Left colon (tissue), 2 donors: ENCODE measurements around the gene RAPGEF3. TPM values are rescaled to one million over a fixed set of nuclear protein-coding genes. Genes with fewer than 3 reads are reported as not detected.

Experiments used
- ATAC-seq: fragments of 200-7000 bp; cut with Tn5 transposase; one replicate; pipeline ENCODE4 v1.9.1; 2020; ENCODE audit warnings: mild to moderate bottlenecking, moderate library complexity
- DNase-seq, 2 donors: peaks; one replicate each; pipeline ENCODE4 v3.0.0-alpha.2; 2020
- intact Hi-C, 2 donors: fragments of 100-400 bp; cut with DNase I in 1 of 2; cut with micrococcal nuclease in 1 of 2; formaldehyde crosslinking; loops; one replicate each; pipeline versions ENCODE4 v1.11.2 to v1.14.0; 2022; cut with DNase I, micrococcal nuclease
- total RNA-seq, 2 donors: library from RNA; stranded (reverse); fragmentation: NEBNext Ultra II Directional; extraction: Animal tissue kit (Norgen Biotek cat#: 25700); gene quantifications; one replicate each; pipeline ENCODE4 v1.2.1, GENCODE V29; 2021
- donor health status: DM: no; HTN: no; CAD: no.
- donor health status: DM: yes; HTN: yes; CAD: no.

The RAPGEF3 gene
- total RNA-seq, 2 donors from 2014 or later, result 8.5 to 9.7 TPM

- intact Hi-C loops, result loop anchor here (5.0 to 10.0 kb wide), 3 partner anchors 51 to 121 kb away; no protein-coding TSS in a partner anchor
- ATAC-seq (no peak), DNase-seq (no peak)
Observed at GRCh38 chr12:47715877-47716548, 42.7 kb downstream of the RAPGEF3 start.

GRCh38 chr12:47715393-47715876, 43.2 kb downstream of the RAPGEF3 start:
- ATAC-seq (peak; percentile 60), DNase-seq (peak; percentile 70 to 83)
- intact Hi-C loops, result loop anchor here (5.0 to 10.0 kb wide), 3 partner anchors 52 to 122 kb away; no protein-coding TSS in a partner anchor

- intact Hi-C loops, result loop anchor here (5.0 to 10.0 kb wide), 3 partner anchors 52 to 122 kb away; no protein-coding TSS in a partner anchor
- DNase-seq (no peak), ATAC-seq (no peak)
Observed at GRCh38 chr12:47714826-47715386, 43.8 kb downstream of the RAPGEF3 start.

- intact Hi-C loops, result loop anchor here in 1 of 2 donors (10.0 kb wide), 1 partner anchor 123 kb away; no protein-coding TSS in a partner anchor
- ATAC-seq, result no peak
Observed at GRCh38 chr12:47712171-47712570, 46.5 kb downstream of the RAPGEF3 start.

GRCh38 chr12:47711448-47711847, 47.2 kb downstream of the RAPGEF3 start:
- DNase-seq, result no peak
- ATAC-seq, result no peak
- intact Hi-C loops, result loop anchor here in 1 of 2 donors (10.0 kb wide), 1 partner anchor 123 kb away; no protein-coding TSS in a partner anchor

More at GRCh38 chr12:47712171-47712570, 46.5 kb downstream of the RAPGEF3 start:
- DNase-seq, result no peak

- DNase-seq (no peak), ATAC-seq (no peak)
- intact Hi-C loops, result loop anchor here in 1 of 2 donors (10.0 kb wide), 1 partner anchor 125 kb away; no protein-coding TSS in a partner anchor
Observed at GRCh38 chr12:47710278-47710677, 48.4 kb downstream of the RAPGEF3 start.

GRCh38 chr12:47709671-47710070, 49.0 kb downstream of the RAPGEF3 start:
- ATAC-seq (no peak), DNase-seq (no peak)
- intact Hi-C loops, result loop anchor here in 1 of 2 donors (10.0 kb wide), 1 partner anchor 125 kb away; no protein-coding TSS in a partner anchor

- DNase-seq, result no peak
- ATAC-seq, result no peak
- intact Hi-C loops, result no loop called here
Observed at GRCh38 chr12:47709237-47709636, 49.4 kb downstream of the RAPGEF3 start.

GRCh38 chr12:47707905-47708543, 50.7 kb downstream of the RAPGEF3 start:
- no peak for DNase-seq
- ATAC-seq, result no peak
- intact Hi-C loops, result no loop called here

GRCh38 chr12:47707355-47707754, 51.3 kb downstream of the RAPGEF3 start:
- DNase-seq, result no peak
- ATAC-seq, result no peak
- intact Hi-C loops, result no loop called here

- intact Hi-C loops, result no loop called here
- peak; percentile 97 to 99 for DNase-seq
- ATAC-seq, result peak; percentile 96
Observed at GRCh38 chr12:47705566-47706425, 52.9 kb downstream of the RAPGEF3 start, which contains the start of gene RPAP3. Gene RPAP3 (minus strand): TSS chr12:47706030. CDS start chr12:47702840, 3,190 bp downstream.

GRCh38 chr12:47705229-47705565, 53.5 kb downstream of the RAPGEF3 start:
- intact Hi-C loops, result no loop called here
- no peak for ATAC-seq
- DNase-seq, result no peak

GRCh38 chr12:47704719-47705118, 54.0 kb downstream of the RAPGEF3 start:
- intact Hi-C loops, result no loop called here
- ATAC-seq (no peak), DNase-seq (no peak)

GRCh38 chr12:47700263-47700662, 58.4 kb downstream of the RAPGEF3 start:
- ATAC-seq, result no peak
- no peak for DNase-seq
- intact Hi-C loops, result no loop called here

GRCh38 chr12:47698631-47699030, 60.0 kb downstream of the RAPGEF3 start:
- intact Hi-C loops, result no loop called here
- no peak for ATAC-seq
- DNase-seq, result no peak

GRCh38 chr12:47698055-47698454, 60.6 kb downstream of the RAPGEF3 start:
- ATAC-seq (no peak), DNase-seq (no peak)
- intact Hi-C loops, result no loop called here

- intact Hi-C loops, result loop anchor here in 1 of 2 donors (5.0 kb wide), 1 partner anchor 657 kb away; no protein-coding TSS in a partner anchor
- no peak for ATAC-seq
- DNase-seq, result no peak
Observed at GRCh38 chr12:47689215-47689614, 69.5 kb downstream of the RAPGEF3 start.

GRCh38 chr12:47687636-47688035, 71.0 kb downstream of the RAPGEF3 start:
- intact Hi-C loops, result loop anchor here in 1 of 2 donors (5.0 kb wide), 1 partner anchor 655 kb away; no protein-coding TSS in a partner anchor
- ATAC-seq (no peak), DNase-seq (no peak)
